ENCODE measurements around the gene COL23A1. TPM values are rescaled to one million over a fixed set of nuclear protein-coding genes. Genes with fewer than 3 reads are reported as not detected.

COL23A1 gene
- total and polyA plus RNA-seq, 4 donors: 0.36 to 1.5 (median 1.1) TPM; not detected in 1

GRCh38 chr5:178355671-178356070, 234.5 kb downstream of the COL23A1 start:
- H3K36me3 ChIP-seq (ENCODE audit: control insufficient read depth in 1 of 2, insufficient read depth in 2 of 2, low read length in 1 of 2): no peaks in the 10 kb centered on the region
- WGBS, 2 donors: 60 to 62% methylated on average over 9 of the region's 9 CpGs
- intact Hi-C loops (cut with DNase I): no loop called here
- no peak overlapping the region for H3K4me3 ChIP-seq (ENCODE audit: low read length in 2 of 2)
- no peaks in the 10 kb centered on the region for H3K27me3 ChIP-seq (ENCODE audit: control insufficient read depth in 1 of 2, insufficient read depth in 2 of 2, low read length in 1 of 2)
- ATAC-seq (ENCODE audit: low FRiP score): no peak
- peak in 1 of 2 donors; percentile 44 for DNase-seq
- no peak overlapping the region for H3K27ac ChIP-seq (ENCODE audit: low read depth in 1 of 2, low read length in 2 of 2)
- no peaks in the 10 kb centered on the region for H3K4me1 ChIP-seq (ENCODE audit: control insufficient read depth in 1 of 2, insufficient read depth in 2 of 2, low read length in 2 of 2)
- H3K9me3 ChIP-seq (ENCODE audit: control insufficient read depth, low read length): no peaks in the 10 kb centered on the region

- intact Hi-C loops (cut with DNase I): no loop called here
- H3K4me1 ChIP-seq (ENCODE audit: control insufficient read depth in 1 of 2, insufficient read depth in 2 of 2, low read length in 2 of 2): no peaks in the 10 kb centered on the region
- H3K27me3 ChIP-seq (ENCODE audit: control insufficient read depth in 1 of 2, insufficient read depth in 2 of 2, low read length in 1 of 2): no peaks in the 10 kb centered on the region
- 90 to 93% methylated on average over 9 of the region's 9 CpGs for WGBS, 2 donors
- H3K9me3 ChIP-seq (ENCODE audit: control insufficient read depth, low read length): no peaks in the 10 kb centered on the region
- no peaks in the 10 kb centered on the region for H3K36me3 ChIP-seq (ENCODE audit: control insufficient read depth in 1 of 2, insufficient read depth in 2 of 2, low read length in 1 of 2)
- DNase-seq (peak in 1 of 2 donors; percentile 23), ATAC-seq (ENCODE audit: low FRiP score) (no peak)
- H3K4me3 ChIP-seq (ENCODE audit: low read length in 2 of 2): no peak overlapping the region
- no peak overlapping the region for H3K27ac ChIP-seq (ENCODE audit: low read depth in 1 of 2, low read length in 2 of 2)
Measured at GRCh38 chr5:178353461-178353860, 236.7 kb downstream of the COL23A1 start.

- 94 to 95% methylated on average over 8 of the region's 8 CpGs for WGBS, 2 donors
Measured at GRCh38 chr5:178352035-178352349, 238.2 kb downstream of the COL23A1 start.

GRCh38 chr5:178351221-178352034, 238.8 kb downstream of the COL23A1 start:
- no peaks in the 10 kb centered on the region for H3K27me3 ChIP-seq (ENCODE audit: control insufficient read depth in 1 of 2, insufficient read depth in 2 of 2, low read length in 1 of 2)
- ATAC-seq (ENCODE audit: low FRiP score) (no peak), DNase-seq (peak; percentile 35 to 47)
- H3K4me3 ChIP-seq (ENCODE audit: low read length in 2 of 2): no peak overlapping the region
- no peaks in the 10 kb centered on the region for H3K36me3 ChIP-seq (ENCODE audit: control insufficient read depth in 1 of 2, insufficient read depth in 2 of 2, low read length in 1 of 2)
- WGBS, 2 donors: 93 to 94% methylated on average over 18 of the region's 18 CpGs
- intact Hi-C loops (cut with DNase I): no loop called here
- no peaks in the 10 kb centered on the region for H3K4me1 ChIP-seq (ENCODE audit: control insufficient read depth in 1 of 2, insufficient read depth in 2 of 2, low read length in 2 of 2)
- no peaks in the 10 kb centered on the region for H3K9me3 ChIP-seq (ENCODE audit: control insufficient read depth, low read length)
- H3K27ac ChIP-seq (ENCODE audit: low read depth in 1 of 2, low read length in 2 of 2): no peak overlapping the region

More at GRCh38 chr5:178352035-178352349, 238.2 kb downstream of the COL23A1 start:
- Histone ChIP-seq H3K4me1 (ENCODE audit: control insufficient read depth in 1 of 2, insufficient read depth in 2 of 2, low read length in 2 of 2) (no peaks in the 10 kb centered on the region), H3K27ac (ENCODE audit: low read depth in 1 of 2, low read length in 2 of 2) (no peak overlapping the region), H3K36me3 (ENCODE audit: control insufficient read depth in 1 of 2, insufficient read depth in 2 of 2, low read length in 1 of 2) (no peaks in the 10 kb centered on the region), H3K27me3 (ENCODE audit: control insufficient read depth in 1 of 2, insufficient read depth in 2 of 2, low read length in 1 of 2) (no peaks in the 10 kb centered on the region), H3K4me3 (ENCODE audit: low read length in 2 of 2) (no peak overlapping the region), H3K9me3 (ENCODE audit: control insufficient read depth, low read length) (no peaks in the 10 kb centered on the region)
- ATAC-seq (ENCODE audit: low FRiP score) (no peak), DNase-seq (no peak)
- intact Hi-C loops (cut with DNase I): no loop called here

- intact Hi-C loops (cut with DNase I): no loop called here
- Histone ChIP-seq H3K36me3 (ENCODE audit: control insufficient read depth in 1 of 2, insufficient read depth in 2 of 2, low read length in 1 of 2) (no peaks in the 10 kb centered on the region), H3K27me3 (ENCODE audit: control insufficient read depth in 1 of 2, insufficient read depth in 2 of 2, low read length in 1 of 2) (no peaks in the 10 kb centered on the region), H3K9me3 (ENCODE audit: control insufficient read depth, low read length) (no peaks in the 10 kb centered on the region), H3K4me3 (ENCODE audit: low read length in 2 of 2) (no peak overlapping the region), H3K4me1 (ENCODE audit: control insufficient read depth in 1 of 2, insufficient read depth in 2 of 2, low read length in 2 of 2) (no peaks in the 10 kb centered on the region), H3K27ac (ENCODE audit: low read depth in 1 of 2, low read length in 2 of 2) (no peak overlapping the region)
- no peak for ATAC-seq (ENCODE audit: low FRiP score)
- peak; percentile 38 to 45 for DNase-seq
- 88% methylated on average over 28 of the region's 28 CpGs for WGBS, 2 donors
Measured at GRCh38 chr5:178350361-178351220, 239.6 kb downstream of the COL23A1 start.

GRCh38 chr5:178349625-178350353, 240.4 kb downstream of the COL23A1 start:
- Histone ChIP-seq H3K27ac (ENCODE audit: low read depth in 1 of 2, low read length in 2 of 2) (no peak overlapping the region), H3K4me3 (ENCODE audit: low read length in 2 of 2) (no peak overlapping the region), H3K27me3 (ENCODE audit: control insufficient read depth in 1 of 2, insufficient read depth in 2 of 2, low read length in 1 of 2) (no peaks in the 10 kb centered on the region), H3K9me3 (ENCODE audit: control insufficient read depth, low read length) (no peaks in the 10 kb centered on the region), H3K36me3 (ENCODE audit: control insufficient read depth in 1 of 2, insufficient read depth in 2 of 2, low read length in 1 of 2) (no peaks in the 10 kb centered on the region), H3K4me1 (ENCODE audit: control insufficient read depth in 1 of 2, insufficient read depth in 2 of 2, low read length in 2 of 2) (no peaks in the 10 kb centered on the region)
- intact Hi-C loops (cut with DNase I): no loop called here
- DNase-seq (peak; percentile 18 to 48), ATAC-seq (ENCODE audit: low FRiP score) (no peak)
- 93 to 96% methylated on average over 8 of the region's 8 CpGs for WGBS, 2 donors

GRCh38 chr5:178349075-178349511, 241.1 kb downstream of the COL23A1 start:
- Histone ChIP-seq H3K36me3 (ENCODE audit: control insufficient read depth in 1 of 2, insufficient read depth in 2 of 2, low read length in 1 of 2) (no peaks in the 10 kb centered on the region), H3K4me3 (ENCODE audit: low read length in 2 of 2) (no peak overlapping the region), H3K27me3 (ENCODE audit: control insufficient read depth in 1 of 2, insufficient read depth in 2 of 2, low read length in 1 of 2) (no peaks in the 10 kb centered on the region), H3K4me1 (ENCODE audit: control insufficient read depth in 1 of 2, insufficient read depth in 2 of 2, low read length in 2 of 2) (no peaks in the 10 kb centered on the region), H3K27ac (ENCODE audit: low read depth in 1 of 2, low read length in 2 of 2) (no peak overlapping the region), H3K9me3 (ENCODE audit: control insufficient read depth, low read length) (no peaks in the 10 kb centered on the region)
- ATAC-seq (ENCODE audit: low FRiP score) (no peak), DNase-seq (peak; percentile 19 to 45)
- WGBS, 2 donors: 45 to 70% methylated on average over 13 of the region's 13 CpGs
- intact Hi-C loops (cut with DNase I): no loop called here

GRCh38 chr5:178348356-178349074, 241.7 kb downstream of the COL23A1 start:
- Histone ChIP-seq H3K4me1 (ENCODE audit: control insufficient read depth in 1 of 2, insufficient read depth in 2 of 2, low read length in 2 of 2) (no peaks in the 10 kb centered on the region), H3K27me3 (ENCODE audit: control insufficient read depth in 1 of 2, insufficient read depth in 2 of 2, low read length in 1 of 2) (no peaks in the 10 kb centered on the region), H3K9me3 (ENCODE audit: control insufficient read depth, low read length) (no peaks in the 10 kb centered on the region), H3K36me3 (ENCODE audit: control insufficient read depth in 1 of 2, insufficient read depth in 2 of 2, low read length in 1 of 2) (no peaks in the 10 kb centered on the region), H3K27ac (ENCODE audit: low read depth in 1 of 2, low read length in 2 of 2) (no peak overlapping the region), H3K4me3 (ENCODE audit: low read length in 2 of 2) (no peak overlapping the region)
- ATAC-seq (ENCODE audit: low FRiP score) (no peak), DNase-seq (peak; percentile 21 to 63)
- 63 to 69% methylated on average over 15 of the region's 15 CpGs for WGBS, 2 donors
- intact Hi-C loops (cut with DNase I): no loop called here
